Fibroblast of pulmonary artery (primary cell): ENCODE data around the gene S100A13.

Experiments
- DNase-seq: peaks from one replicate; pipeline ENCODE4 v3.0.0-alpha.2; 2010; ENCODE audit warnings: low read depth
- H3K4me3 ChIP-seq: replicated peaks from 2 replicates; pipeline ENCODE4 v1.5.1; 2011; ENCODE audit warnings: low read depth, mild to moderate bottlenecking, control low read depth, low read length, moderate library complexity
- CTCF ChIP-seq: IDR thresholded peaks from 2 replicates; pipeline ENCODE4 v1.5.1; 2011; ENCODE audit warnings: mild to moderate bottlenecking, control low read depth, low read length, inconsistent platforms; ENCODE audit errors: missing control alignments

The S100A13 gene

GRCh38 chr1:153630384-153630783 lies 3.1 kb upstream of the S100A13 start:
- H3K4me3 ChIP-seq, result no peak overlapping the region
- TF ChIP-seq CTCF, result no peak
- DNase-seq, result no peak

GRCh38 chr1:153629971-153630370 lies 2.7 kb upstream of the S100A13 start:
- TF ChIP-seq CTCF, result no peak
- no peak for DNase-seq
- H3K4me3 ChIP-seq, result no peak overlapping the region

- TF ChIP-seq CTCF, result no peak
- no peak overlapping the region for H3K4me3 ChIP-seq
Measured at GRCh38 chr1:153629343-153629665, 2.0 kb upstream of the S100A13 start.

GRCh38 chr1:153628638-153629342 lies 1.5 kb upstream of the S100A13 start:
- no peak overlapping the region for H3K4me3 ChIP-seq
- no peak for DNase-seq
- no peak for TF ChIP-seq CTCF

More at GRCh38 chr1:153629343-153629665, 2.0 kb upstream of the S100A13 start:
- no peak for DNase-seq

GRCh38 chr1:153627715-153628626 lies 666 bp upstream of the S100A13 start, which contains the start of gene S100A1:
TSS of gene S100A1 (plus strand) at chr1:153628434. CDS start at chr1:153630522, 2,088 bp downstream.
- peak within 1 kb of the TSS; percentile 76 for H3K4me3 ChIP-seq
- no peak for TF ChIP-seq CTCF
- no peak for DNase-seq

- DNase-seq, result no peak
- TF ChIP-seq CTCF, result no peak
- H3K4me3 ChIP-seq, result peak overlapping the region; percentile 76
Measured at GRCh38 chr1:153626477-153626903, 815 bp downstream of the S100A13 start.
